COLO668 (cell line): ENCODE results near the gene HHLA2.
"Not testable (repeated sequence)": the region's sequence is repeated elsewhere in the genome, so short reads cannot be mapped to it uniquely, and the experiment has no call there.

ENCODE experiments used
- DNase-seq: peaks from one replicate; lab custom pipeline; 2025; ENCODE audit not compliant: unreplicated experiment; lab: John Stamatoyannopoulos, UW

HHLA2 gene, protein sequence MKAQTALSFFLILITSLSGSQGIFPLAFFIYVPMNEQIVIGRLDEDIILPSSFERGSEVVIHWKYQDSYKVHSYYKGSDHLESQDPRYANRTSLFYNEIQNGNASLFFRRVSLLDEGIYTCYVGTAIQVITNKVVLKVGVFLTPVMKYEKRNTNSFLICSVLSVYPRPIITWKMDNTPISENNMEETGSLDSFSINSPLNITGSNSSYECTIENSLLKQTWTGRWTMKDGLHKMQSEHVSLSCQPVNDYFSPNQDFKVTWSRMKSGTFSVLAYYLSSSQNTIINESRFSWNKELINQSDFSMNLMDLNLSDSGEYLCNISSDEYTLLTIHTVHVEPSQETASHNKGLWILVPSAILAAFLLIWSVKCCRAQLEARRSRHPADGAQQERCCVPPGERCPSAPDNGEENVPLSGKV

DNA sequence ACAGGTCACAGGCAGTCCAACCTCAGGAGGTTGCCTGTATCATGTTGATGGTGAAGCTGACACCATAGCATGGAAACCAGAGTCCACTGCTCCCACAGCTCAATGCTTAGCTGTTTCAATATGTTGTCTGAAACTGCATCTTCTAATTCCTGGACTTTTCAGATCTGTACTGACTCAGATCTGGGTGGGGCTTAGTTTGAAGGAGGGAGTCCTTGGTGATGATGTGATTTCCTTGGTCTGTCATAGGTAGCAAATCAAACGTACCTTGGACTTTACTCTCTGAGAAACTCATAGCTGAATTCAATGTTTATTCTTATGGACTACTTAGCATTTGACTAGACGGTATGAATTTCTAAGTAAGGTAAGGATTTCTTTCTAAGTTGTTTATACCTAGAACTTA, at the start of gene HHLA2:
Gene HHLA2 (plus strand): TSS at position 310 of the 400 bp plus-strand sequence. CDS start 55,266 bp downstream, outside the sequence.
- DNase-seq: no peak

DNA sequence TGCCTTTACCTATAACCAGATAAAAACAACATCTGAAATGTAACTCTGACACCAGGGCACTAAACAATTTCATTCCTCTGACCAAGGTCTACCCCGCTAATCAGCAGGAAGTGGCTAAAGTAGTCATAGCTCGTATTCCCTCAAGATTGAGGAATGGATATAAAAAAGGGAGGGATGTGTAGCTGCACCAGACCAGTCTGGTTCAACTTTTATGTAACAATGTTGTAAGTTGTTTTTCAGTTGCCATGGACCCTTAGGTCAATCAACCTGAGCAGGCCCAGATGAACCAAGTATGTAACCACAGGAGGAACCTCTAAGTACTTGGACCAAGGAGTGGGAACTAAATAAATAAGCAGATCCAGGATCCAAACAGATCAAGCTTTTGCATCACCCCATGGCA, 45.7 kb upstream of the HHLA2 start:
- DNase-seq: no peak

DNA sequence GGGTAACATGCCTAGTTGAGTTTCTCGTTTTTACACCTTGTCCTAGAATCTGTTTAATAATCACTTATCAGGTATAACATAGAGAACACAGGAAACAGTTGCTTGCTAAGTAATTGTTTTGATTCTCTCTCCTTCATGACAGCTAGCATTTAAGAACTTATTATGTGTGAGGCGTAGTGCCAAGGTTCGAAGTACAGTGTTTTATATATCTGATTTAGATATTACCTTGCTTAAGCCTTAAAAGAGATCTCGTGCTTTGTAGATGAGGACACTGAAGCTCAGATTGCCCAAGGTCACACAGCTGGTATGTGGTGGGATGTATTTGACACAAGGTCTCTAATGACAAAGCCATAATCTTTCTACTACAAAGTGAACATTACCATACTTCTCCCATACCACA, 45.1 kb upstream of the HHLA2 start:
- DNase-seq: no peak

DNA sequence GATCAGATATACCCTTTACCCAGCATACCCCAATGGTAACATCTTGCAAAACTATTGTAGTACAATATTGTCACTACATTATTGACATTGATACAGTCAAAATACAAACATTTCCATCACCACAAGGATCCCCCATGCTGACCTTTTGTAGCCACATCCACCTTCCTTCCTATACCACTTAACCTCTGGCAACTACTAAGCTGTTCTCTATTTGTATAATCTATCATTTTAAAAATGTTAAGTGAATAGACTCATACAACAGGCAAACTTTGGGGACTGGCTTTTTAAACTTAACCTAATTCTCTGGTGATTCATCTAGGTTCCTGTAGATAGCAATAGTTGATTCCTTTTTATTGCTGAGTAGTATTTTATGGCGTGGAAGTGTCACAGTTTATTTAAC, 44.5 kb upstream of the HHLA2 start:
- no peak for DNase-seq

DNA sequence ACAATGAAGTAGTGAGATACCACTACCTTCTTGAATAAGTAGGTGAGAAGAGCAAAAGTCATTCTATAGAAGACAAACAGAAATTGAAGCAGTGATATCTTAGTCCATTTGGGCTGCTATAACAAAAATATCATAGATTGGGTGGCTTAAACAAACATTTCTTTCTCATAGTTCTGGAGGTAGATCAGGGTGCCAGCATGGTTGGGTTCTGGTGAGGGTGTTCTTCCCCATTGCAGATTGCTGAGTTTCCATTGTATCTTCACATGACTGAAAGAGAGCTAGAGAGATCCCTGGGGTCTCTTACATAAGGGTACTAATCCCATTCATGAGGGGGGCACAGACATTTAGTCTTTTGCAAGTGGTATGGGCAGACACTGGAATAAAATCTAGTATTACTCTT, 41.2 kb upstream of the HHLA2 start:
- no peak for DNase-seq

DNA sequence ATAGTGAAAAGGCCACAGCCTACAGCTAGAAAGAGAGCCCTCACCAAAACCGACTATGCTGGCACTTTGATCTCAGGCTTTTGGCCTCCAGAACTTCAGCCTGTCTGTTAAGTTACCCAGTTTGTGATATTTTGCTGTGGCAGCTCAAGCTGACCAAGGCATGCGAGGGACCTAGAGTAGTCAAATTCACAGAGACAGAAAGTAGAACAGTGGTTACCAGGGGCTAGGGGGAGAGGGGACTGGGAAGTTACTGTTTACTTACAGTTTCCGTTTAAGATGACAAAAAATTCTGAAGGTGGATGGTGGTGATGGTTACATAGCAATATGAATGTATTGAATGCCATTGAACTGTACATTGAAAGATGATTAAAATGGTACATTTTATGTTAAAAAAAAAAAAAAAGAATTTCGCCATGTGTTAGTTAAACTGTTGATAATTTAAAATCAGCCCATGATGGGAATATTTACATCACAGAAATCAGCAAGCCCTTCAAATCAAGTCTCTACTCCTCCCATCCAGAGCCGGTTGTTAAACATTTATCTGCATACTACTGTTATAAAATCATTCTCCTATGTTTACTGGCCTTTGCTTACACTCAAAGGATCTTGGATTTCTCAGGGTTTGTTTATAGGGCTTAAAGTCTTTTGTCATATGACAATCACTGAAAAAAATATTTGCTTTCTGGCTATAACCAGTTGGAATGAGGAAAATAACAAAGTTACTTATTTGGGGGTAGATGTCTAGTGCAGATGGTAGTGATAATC, 31.6 kb upstream of the HHLA2 start:
- DNase-seq: not testable (repeated sequence)

DNA sequence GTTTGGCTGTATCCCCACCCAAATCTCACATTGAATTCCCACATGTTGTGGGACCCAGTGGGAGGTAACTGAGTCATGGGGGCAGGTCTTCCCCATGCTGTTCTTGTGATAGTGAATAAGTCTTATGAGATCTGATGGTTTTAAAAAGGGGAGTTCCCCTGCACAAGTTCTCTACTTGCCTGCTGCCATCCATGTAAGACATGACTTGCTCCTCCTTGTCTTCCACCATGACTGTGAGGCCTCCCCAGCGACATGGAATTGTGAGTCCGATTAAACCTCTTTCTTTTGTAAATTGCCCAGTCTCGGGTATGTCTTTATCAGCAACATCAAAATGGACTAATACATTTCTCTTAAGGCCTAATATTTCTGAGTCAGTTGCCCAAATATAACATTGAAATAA, 28.1 kb upstream of the HHLA2 start:
- not testable (repeated sequence) for DNase-seq

DNA sequence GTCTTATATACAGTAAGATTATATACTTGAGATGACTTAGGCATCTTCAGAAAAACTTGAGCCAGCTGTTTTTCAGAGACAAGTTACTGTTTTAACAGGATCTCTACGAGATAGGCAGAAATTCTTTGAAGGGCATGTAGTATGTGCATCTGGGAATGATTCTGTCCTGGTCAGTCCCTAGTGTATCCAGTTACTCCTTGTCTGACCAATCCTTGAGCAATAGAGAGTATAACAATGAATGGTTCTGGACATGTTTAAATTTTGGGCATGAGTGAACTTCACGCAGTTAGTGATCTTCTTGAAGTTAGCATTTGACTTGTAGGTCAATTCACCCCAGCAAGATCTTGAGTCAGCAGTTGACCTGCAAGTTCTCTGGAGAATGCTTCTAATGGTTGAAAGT, 24.7 kb upstream of the HHLA2 start:
- no peak for DNase-seq

DNA sequence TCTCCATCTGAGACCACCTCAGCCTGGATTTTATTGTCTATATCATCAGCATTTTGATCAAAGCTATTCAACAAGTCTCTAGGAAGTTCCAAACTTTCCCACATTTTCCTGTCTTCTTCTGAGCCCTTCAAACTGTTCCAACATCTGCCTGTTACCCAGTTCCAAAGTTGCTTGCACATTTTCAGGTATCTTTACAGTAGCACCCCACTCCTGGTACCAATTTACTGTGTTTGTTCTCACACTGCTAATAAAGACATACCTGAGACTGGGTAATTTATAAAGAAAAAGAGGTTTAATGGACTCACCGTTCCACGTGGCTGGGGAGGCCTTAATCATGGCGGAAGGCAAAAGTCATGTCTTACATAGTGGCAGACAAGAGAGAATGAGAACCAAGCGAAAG, 17.3 kb upstream of the HHLA2 start:
- not testable (repeated sequence) for DNase-seq

DNA sequence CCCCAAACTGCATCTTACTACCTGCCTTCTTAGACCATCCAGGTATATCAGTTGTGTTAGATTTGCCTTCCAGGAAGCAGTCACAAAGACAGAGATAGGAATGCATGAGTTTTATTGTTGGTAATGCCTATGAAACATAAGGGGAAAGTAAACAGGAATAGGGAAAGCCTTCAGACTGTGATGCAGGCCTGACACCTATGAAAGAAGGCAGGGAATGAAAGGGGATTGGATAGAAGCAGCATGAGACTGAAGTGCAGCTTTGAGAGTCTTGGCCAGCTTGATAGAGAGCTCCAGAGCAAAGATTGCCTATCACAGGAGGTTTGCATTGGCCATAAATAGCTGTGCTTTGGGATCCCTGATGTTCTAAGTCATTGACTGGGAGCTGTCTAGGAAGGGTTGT, 15.9 kb upstream of the HHLA2 start:
- DNase-seq: no peak

DNA sequence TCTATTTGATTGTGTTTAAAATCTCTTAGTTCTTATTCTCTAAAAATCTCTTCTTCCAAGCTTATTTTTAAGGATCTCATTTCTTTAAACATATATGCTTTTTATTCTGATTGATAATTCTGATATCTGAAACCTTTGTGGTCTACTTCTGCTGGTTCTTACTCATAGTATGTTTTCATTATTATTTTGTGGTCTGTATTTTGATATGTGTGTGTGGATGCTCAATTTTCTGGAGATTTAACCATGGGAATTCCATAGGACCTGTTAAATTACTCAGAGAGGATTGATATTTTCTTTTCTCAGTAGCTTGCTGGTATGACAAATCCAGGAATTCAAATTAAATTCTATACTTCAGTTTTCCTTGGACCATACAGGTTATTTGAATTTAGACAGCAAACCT, 14.7 kb upstream of the HHLA2 start:
- DNase-seq: no peak

DNA sequence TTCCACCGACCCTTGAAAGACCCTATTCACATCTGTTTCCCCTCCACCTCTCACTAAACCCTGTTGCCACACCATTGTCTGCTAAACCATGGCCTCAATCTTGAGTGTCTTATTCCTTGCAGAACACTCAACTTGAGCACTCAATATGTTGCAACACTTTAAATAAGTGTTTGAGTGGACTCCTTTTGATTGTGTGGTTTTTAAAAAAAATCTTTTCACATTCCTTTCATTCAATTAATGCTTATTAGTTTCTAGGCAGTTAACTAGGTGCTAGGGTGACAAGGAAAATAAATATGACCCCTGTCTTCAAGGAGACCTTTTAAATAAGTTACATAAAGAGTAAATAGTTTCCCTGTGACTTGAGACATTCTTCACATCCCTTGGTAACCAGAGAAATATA, 13.3 kb upstream of the HHLA2 start:
- DNase-seq: no peak

DNA sequence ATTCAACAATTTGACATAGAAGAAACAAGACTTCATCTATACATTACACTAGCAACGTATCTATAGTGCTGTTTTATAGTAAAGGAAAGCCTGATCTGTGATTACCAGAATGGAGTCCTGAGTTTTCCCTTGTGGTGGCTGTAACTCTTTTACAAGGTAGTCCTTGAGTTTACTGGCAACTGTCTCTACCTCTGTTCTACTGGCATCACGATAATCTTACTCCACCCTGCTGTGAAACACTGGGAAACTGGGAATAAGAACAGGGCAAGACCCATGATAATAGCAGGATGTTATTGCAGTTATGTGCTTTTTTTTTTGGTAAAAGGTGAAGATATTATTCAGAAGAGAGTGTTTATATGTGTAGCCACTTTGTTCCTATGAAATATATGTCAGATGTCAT, 12.4 kb upstream of the HHLA2 start:
- no peak for DNase-seq

DNA sequence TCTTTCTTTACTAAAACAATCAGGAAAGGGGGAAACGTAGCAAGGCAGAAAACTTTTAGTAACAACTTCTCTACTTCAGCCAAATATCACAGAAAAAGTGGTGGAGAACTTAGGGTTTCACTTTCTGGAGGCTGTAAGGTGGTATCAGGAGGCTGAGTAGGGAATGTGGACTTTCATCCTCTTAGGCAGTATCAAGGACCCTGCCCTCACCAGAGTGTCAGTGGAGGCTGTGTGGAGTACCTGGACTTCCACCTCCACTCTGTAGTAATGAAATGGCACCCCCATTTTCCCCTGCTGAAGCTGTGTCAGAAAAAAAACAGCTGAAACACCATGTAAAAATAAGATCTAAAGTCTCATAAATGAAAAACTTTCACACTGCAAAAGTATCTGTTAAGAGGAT, 11.2 kb upstream of the HHLA2 start:
- DNase-seq: no peak

DNA sequence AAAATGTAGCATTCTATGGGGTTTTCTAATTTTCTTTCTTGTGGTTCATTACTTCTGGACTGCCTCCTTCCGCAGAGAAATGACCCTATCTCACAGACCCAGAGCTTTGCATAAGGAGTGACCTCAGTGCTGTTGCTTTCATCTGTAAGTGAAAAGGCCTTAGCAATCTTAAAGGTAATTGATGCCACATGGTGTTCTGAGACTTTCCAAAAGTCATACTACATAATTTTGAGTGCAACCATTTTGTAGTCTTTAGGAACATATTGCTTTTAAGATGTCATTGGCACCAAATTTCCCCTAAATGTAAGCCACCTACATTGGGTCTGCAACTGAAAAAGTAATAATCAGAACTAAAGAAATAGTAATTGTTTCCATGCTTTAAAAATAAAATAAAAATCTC, 9.2 kb upstream of the HHLA2 start:
- DNase-seq: no peak

DNA sequence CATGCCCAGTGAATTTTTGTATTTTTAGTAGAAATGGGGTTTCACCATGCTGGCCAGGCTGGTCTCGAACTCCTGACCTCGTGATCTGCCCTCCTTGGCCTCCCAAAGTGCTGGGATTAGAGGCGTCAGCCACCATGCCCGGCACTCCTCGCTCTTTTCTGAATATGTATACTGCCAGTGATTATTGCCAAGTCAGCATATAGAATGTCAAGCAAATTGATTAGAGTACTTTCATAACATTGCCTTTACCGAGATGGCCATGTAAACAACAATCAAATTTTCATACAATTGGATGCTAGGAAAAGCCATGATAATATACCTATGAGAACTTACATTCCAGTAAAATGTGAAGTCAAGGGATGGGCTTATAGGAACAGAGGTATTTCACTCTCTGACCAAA, 8.2 kb upstream of the HHLA2 start:
- not testable (repeated sequence) for DNase-seq

DNA sequence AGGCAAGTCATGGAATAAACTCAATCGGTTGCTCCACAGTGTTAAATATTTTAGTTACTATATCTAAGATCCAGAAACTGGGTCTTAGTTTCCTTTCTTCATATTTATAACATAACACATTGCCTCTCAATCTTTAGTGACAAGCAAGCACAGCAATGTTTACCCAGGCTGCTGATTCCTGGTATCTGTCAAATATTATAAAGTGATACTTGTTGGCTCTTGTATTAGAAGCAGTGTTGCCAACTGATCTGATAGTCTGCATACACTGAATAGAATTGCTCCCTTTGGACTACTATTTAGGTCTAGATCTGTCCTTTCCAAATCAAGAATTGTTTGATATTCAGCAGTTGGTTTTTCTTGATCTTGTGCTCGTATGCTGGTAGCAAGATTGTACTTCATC, 7.2 kb upstream of the HHLA2 start:
- DNase-seq: no peak

DNA sequence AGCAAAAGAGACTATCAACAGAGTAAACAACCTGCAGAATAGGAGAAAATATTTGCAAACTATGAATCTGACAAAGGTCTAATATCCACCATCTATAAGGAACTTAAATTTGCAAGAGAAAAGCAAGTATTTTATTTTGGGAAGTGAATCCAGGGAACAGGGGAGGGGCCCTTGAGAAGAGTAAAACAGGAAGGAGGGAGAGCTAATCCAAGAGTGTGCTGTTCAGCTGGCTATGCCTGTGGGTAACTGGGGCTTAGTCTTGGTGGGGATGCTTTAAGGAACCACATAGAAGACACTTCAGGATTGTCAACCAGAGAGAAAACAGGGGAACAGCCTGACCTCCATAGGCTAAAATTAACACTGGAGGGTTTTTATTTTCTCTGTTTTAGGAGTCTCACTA, 3.9 kb upstream of the HHLA2 start:
- no peak for DNase-seq

DNA sequence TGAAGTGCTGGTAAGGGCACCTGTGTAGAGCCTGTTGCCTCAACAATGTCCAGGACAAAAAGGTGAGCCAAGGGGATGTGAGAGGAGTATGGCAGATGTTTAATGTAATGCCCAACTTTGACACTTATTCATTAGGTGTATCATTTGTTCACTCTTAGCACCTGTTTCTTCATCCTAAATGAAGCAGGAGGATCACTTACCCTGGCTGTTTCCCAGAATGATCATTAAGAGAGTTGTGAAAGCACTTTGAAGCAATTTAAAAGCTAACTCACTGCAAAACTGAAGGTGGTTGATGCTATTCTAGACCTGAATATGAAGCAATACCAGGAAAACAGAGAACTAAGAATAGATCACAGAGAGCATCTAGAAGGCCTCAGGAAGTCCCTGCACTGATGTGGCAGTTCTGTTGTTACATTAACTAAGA, 3.4 kb upstream of the HHLA2 start:
- no peak for DNase-seq

DNA sequence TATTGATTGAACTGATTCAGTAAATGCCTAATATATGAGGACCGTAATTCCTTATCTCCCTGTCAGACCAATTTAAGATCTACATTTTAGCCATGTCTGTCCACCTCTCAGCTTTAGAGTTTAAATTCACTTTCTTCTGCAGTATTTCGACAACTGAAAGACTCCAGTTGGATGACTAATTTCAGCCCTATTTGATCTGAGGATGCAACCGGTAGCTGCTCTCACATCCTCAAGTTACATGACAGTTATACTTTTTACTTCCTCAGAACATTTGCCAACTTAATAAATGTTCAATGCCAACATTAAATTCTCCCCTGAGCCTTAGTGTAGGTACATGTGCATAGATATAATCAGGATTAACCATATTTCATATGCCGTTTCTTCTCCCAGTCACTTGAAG, 2.5 kb upstream of the HHLA2 start:
- no peak for DNase-seq

DNA sequence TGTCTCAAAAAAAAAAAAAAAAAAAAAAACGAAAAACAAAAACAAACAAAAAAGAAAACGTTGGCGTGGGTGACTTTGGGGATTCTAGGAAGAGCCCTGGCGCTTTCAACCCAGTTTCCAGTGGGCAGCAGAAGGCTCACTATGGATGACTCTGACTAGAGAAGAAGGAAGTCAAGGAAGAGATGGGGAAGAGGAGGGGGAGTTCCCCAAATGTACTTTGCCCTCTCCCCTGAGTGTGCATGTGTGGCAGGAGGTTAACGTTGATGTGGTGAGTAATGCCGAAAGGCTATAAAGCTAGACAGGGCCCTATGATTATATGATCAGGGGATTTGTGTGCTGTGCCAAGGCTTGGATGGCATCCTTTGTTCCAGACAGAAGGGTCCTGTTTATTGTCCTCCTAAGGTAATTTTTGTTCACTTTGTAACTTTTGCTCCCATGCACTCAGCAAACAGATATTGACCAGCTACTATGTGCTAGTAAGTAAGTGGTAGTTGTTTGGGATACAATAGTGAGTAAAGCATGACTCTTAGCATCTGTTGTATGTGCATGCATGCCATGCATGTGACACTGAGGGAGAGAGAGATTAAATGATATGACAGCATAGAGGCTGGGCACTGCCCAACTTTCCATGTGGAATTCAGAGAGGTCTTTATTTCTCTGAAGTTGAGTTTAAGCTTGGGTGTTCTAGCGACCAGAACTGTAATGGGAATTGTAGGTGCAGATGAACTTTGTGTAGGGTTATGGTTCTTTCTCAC, 750 bp upstream of the HHLA2 start:
- no peak for DNase-seq

DNA sequence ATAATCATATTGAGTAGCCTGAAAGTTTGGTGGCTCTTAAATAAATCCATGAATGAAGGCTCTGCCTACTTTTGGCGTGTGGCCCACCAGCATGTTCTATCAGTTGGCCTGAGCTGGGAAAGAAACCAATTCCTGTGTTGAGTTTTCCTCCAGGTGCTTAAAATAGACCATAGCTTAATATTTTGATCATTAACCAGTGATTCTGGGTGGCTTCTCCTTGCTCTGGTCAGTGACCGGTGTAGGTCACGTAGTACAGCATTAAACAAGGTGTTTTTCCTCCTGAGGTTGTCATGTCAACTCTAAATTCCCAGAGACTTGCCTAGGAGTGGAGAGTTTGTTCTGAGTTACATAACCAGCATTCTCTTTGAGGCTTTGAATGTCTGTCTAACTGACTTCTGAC, 1.3 kb downstream of the HHLA2 start:
- DNase-seq: no peak
